Stimulated activated naive CD8-positive, alpha-beta T cell treated with anti-CD3 and anti-CD28 coated beads, Interleukin-15, amount 100 ng/mL, for 72 hours (primary cell): ENCODE results near the gene RTL5.

Source experiments
- ATAC-seq: fragments of 150-1000 bp; cut with Tn5 transposase; 2 replicates; pipeline ENCODE4 v1.10.0; 2021; ENCODE audit warnings: mild to moderate bottlenecking, moderate library complexity
- DNase-seq, 2 donors: peaks; one replicate each; pipeline ENCODE4 v3.0.0; 2021 to 2022
- H3K27ac Mint-ChIP-seq, 2 donors: one replicate each; pipeline ENCODE4 v1.8.0; 2022; ENCODE audit warnings: mild to moderate bottlenecking in 2 of 2, mixed read lengths in 2 of 2, moderate library complexity in 2 of 2
- H3K27me3 Mint-ChIP-seq: one replicate; pipeline ENCODE4 v1.8.0; 2022; ENCODE audit warnings: mixed read lengths
- H3K4me1 Mint-ChIP-seq: one replicate; pipeline ENCODE4 v1.8.0; 2022; ENCODE audit warnings: mild to moderate bottlenecking, mixed read lengths
- H3K4me3 Mint-ChIP-seq, 2 donors: one replicate each; pipeline ENCODE4 v1.8.0; 2022; ENCODE audit warnings: mild to moderate bottlenecking in 2 of 2, mixed read lengths in 2 of 2, moderate library complexity in 1 of 2
- H3K9me3 Mint-ChIP-seq, 2 donors: one replicate each; pipeline ENCODE4 v1.8.0; 2022; ENCODE audit warnings: mixed read lengths in 2 of 2

RTL5 gene

DNA sequence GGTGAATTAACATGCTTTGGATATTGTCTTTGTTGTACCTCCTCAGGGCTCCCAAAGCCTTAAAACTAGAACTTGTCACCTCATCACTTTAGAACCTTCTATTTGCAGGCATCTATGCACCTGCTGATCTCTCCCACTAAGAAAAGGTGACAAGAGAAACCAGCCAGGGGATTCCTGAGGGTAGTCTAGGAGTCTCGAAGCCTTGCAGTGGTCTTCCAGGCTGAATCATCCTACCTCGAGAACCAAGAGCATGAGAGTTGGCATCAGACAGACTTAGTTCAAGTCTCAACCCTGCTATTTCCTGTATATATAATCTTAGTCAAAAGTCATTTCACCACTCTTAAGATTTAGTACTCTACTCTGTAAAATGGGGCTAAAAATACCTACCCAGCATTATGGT lies 29.6 kb downstream of the RTL5 start:
- DNase-seq (no peak), ATAC-seq (no peak)
- Mint-ChIP-seq H3K27ac (no peak overlapping the region), H3K27me3 (peaks cover 56% of the 10 kb centered on the region), H3K4me3 (no peak overlapping the region), H3K4me1 (peaks cover 41% of the 10 kb centered on the region), H3K9me3 (no peaks in the 10 kb centered on the region)

DNA sequence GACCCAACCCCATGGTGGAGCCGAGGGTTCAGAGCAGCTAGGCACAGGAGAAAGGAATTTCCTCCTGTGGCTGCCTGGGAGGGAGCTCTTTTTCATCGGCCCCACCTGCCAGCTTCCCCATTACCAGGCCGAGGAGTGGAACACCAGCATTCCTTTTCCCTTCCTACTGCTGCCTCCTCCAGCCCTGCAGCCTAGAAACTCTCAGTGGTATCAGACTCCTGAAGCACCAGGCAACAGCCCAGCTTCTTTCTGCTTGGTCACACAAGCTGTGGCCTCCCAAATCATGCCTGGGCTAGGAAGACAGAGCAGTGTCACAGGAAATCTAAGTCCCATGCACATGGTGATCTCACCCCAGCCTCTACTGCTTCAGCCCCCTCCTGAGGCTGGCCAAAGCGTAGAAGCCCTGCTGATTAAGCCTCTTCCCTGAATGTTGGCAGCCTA lies 30.1 kb downstream of the RTL5 start:
- ATAC-seq (no peak), DNase-seq (no peak)
- H3K4me3 Mint-ChIP-seq: no peak overlapping the region
- H3K9me3 Mint-ChIP-seq: no peaks in the 10 kb centered on the region
- peaks cover 41% of the 10 kb centered on the region for H3K4me1 Mint-ChIP-seq
- H3K27ac Mint-ChIP-seq: no peak overlapping the region
- peaks cover 60% of the 10 kb centered on the region for H3K27me3 Mint-ChIP-seq

DNA sequence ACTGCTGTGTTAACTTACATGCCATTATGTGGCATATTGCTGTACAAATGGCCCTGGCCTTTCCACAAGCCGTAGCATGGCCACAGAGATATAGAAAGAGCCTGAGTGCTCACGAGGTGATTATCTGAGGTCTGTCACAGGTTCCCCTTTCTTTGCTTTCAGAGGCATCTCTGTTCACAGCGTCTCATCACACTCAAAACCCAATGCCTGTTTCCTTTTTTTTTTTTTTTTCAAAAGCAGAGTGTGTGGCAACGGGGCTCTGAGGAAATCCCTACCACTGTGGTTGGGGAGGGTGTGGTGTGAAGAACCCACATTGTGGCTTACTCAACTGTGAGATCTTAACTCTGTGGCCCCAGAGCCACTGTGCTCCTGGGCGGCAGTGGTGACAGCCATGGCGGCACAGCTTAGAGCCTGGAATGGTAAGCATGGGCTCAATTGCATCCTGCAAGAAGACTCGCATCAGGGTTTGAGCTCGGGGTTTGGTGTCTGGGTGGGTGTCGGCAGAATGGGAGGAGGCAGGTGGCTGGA lies 30.8 kb downstream of the RTL5 start:
- H3K4me1 Mint-ChIP-seq: peaks cover 41% of the 10 kb centered on the region
- DNase-seq: peak; percentile 63 to 81

DNA sequence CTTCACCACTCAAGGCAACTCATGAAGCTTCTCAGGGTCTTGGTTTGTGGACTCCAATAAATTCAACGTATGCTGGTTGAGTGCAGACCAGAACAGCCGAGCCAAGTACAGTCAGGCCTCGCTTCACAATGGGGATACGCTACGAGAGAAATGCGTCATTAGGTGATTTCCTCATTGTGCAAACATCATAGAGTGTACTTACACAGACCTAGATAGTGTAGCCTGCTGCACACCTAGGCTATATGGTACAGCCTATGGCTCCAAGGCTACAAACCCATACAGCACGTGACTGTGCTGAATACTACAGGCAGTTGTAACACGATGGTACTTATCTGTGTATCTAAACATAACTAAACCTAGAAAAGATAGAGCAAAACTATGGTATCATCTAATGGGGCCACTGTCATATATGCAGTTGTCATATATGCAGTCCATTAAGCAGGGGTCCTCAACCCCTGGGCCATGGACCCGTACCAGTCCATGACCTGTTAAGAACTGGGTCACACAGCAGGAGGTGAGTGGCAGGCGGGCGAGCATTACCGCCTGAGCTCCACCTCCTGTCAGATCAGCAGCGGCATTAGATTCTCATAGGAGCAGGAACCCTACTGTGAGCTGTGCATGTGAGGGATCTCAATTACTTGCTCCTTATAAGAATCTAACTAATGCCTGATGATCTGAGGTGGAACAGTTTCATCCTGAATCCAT lies 31.5 kb downstream of the RTL5 start:
- no peak overlapping the region for H3K27ac Mint-ChIP-seq
- H3K27me3 Mint-ChIP-seq: peaks cover 64% of the 10 kb centered on the region
- peaks cover 35% of the 10 kb centered on the region for H3K4me1 Mint-ChIP-seq
- H3K9me3 Mint-ChIP-seq: no peaks in the 10 kb centered on the region
- no peak overlapping the region for H3K4me3 Mint-ChIP-seq
- DNase-seq (no peak), ATAC-seq (no peak)

More for the DNA sequence above, 30.8 kb downstream of the RTL5 start:
- ATAC-seq: peak; percentile 93
- H3K4me3 Mint-ChIP-seq: peak overlapping the region in 1 of 2 donors; percentile 31
- H3K27ac Mint-ChIP-seq: no peak overlapping the region
- H3K9me3 Mint-ChIP-seq: no peaks in the 10 kb centered on the region
- H3K27me3 Mint-ChIP-seq: peaks cover 64% of the 10 kb centered on the region

DNA sequence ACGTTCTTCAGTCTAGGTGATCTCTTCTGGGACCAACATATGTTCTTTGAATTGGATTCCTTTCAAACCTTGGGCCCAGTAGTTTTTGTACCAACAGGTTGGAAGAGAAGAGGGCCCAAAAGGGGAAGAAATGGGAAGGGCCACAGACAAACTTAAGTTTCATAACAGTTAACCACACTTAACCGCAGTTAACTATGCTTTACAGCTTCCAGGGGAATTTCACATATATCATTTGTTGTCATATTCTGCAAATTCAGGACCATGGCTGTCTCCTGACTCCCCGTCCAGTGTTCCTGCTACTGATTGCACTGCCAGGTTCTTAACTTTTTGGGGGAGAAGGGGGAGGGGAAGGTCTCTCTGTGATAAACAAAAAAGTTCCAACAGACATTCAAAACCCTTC lies 34.6 kb downstream of the RTL5 start:
- H3K9me3 Mint-ChIP-seq: no peaks in the 10 kb centered on the region
- H3K4me1 Mint-ChIP-seq: peaks cover 23% of the 10 kb centered on the region
- H3K27ac Mint-ChIP-seq: no peak overlapping the region
- ATAC-seq: no peak
- H3K4me3 Mint-ChIP-seq: no peak overlapping the region
- H3K27me3 Mint-ChIP-seq: peaks cover 45% of the 10 kb centered on the region
- no peak for DNase-seq

DNA sequence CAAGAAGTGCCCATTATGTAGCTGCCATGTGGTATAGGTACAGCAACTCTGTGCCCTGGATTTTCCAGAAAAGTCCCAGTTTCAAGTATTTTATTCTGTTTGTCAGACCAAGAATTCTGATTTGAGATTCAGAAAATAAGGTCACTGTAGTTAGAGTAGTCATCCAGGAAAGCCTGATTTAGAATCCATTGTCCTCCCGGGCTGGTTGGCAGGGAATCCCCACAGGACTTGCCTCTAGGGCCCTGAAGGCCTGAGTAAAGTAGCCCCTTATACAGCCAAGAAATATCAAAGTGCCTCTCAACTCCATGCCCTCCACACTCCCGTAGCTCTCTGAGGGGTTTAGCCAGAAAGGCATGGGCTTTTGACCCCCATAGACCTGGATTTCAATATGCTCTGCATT lies 36.3 kb downstream of the RTL5 start:
- H3K4me1 Mint-ChIP-seq: peaks cover 5% of the 10 kb centered on the region
- DNase-seq (no peak), ATAC-seq (no peak)
- no peaks in the 10 kb centered on the region for H3K9me3 Mint-ChIP-seq
- H3K27ac Mint-ChIP-seq: no peak overlapping the region
- H3K4me3 Mint-ChIP-seq: no peak overlapping the region
- peaks cover 31% of the 10 kb centered on the region for H3K27me3 Mint-ChIP-seq

DNA sequence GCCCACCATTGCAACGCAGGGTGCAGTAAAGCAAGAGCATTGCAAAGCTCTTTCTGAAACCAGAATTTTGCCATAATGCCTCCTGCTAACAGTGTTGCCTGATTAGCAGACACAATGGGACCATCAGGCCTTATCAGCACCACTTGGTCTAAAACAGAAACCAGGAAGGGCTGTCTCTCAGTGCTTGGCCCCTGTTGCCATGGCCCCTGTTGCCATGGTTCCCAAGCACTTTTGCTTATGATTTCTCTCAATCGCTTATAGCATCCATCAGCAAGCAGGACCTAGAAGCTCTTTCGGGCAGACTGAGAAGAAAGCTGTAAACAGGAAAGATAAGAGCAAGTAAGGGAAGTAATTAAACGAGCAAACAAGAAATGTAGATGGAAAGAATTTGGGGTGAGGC lies 36.8 kb downstream of the RTL5 start:
- Mint-ChIP-seq H3K27ac (peak overlapping the region in 1 of 2 donors; percentile 78), H3K27me3 (peaks cover 31% of the 10 kb centered on the region), H3K9me3 (no peaks in the 10 kb centered on the region), H3K4me3 (no peak overlapping the region), H3K4me1 (peaks cover under 1% of the 10 kb centered on the region)
- peak; percentile 60 for ATAC-seq
- DNase-seq: no peak

DNA sequence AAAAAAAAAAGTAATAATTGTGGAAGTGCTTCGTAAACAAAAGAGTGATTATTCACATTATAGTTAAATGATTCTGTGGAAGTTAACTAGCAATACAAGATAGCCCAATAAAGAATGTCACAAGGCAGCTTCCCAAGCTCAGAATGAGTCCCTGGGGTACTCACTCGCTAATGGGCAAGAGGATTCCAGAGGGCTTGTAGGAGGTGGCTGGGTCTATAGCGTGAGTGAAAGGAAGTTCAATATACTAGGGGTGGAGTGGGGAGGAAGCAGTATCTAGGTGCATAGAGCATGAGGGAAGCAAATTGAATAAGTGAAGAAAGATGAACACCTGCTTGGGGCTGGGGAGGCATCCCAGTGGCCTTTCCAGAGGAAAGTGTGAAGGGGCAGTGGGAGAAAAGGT lies 42.5 kb downstream of the RTL5 start:
- no peak for DNase-seq
- no peaks in the 10 kb centered on the region for H3K9me3 Mint-ChIP-seq
- no peak overlapping the region for H3K4me3 Mint-ChIP-seq
- H3K27ac Mint-ChIP-seq: no peak overlapping the region
- no peaks in the 10 kb centered on the region for H3K4me1 Mint-ChIP-seq
- H3K27me3 Mint-ChIP-seq: peaks cover 32% of the 10 kb centered on the region
- ATAC-seq: no peak

DNA sequence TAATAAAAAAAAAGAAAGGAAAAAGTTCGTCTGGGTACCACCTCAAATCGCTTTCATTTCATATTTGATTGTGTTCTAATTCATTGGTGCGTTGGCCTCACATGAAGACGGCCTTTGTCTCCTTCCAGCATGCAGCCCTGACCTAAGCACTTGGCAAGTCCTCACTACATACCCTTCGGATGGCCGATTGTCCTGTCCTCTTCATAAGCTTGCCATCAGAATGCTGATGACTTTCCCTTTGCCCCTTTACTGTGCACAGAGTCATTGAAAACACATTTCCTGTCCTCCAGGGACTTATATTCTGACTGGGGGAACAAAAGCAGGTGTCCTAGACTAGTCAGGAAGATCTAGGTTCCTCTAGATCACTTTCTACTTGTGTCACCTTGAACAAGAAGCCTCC lies 43.0 kb downstream of the RTL5 start:
- Mint-ChIP-seq H3K27me3 (peaks cover 35% of the 10 kb centered on the region), H3K4me3 (no peak overlapping the region), H3K4me1 (no peaks in the 10 kb centered on the region), H3K27ac (no peak overlapping the region), H3K9me3 (no peaks in the 10 kb centered on the region)
- DNase-seq (no peak), ATAC-seq (no peak)

DNA sequence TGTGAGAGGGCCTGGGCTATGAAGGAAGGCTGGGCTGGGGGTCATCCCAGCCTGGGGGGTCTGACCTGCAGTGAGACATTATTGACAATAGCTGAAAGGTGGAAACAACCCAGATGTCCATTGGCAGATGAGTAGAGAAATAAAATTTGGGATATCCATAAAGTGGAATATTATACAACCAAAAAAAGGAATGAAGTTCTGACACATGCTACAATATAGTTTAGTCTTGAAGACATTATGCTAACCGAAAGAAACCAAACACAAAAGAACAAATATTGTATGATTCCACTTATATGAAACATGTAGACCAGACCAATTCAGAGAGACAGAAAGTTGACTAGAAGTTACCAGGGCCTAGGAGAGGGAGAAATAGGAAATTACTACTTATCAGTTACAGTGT lies 44.7 kb downstream of the RTL5 start:
- H3K9me3 Mint-ChIP-seq: no peaks in the 10 kb centered on the region
- no peak for ATAC-seq
- H3K4me1 Mint-ChIP-seq: no peaks in the 10 kb centered on the region
- peaks cover 31% of the 10 kb centered on the region for H3K27me3 Mint-ChIP-seq
- H3K4me3 Mint-ChIP-seq: no peak overlapping the region
- no peak for DNase-seq
- H3K27ac Mint-ChIP-seq: no peak overlapping the region

DNA sequence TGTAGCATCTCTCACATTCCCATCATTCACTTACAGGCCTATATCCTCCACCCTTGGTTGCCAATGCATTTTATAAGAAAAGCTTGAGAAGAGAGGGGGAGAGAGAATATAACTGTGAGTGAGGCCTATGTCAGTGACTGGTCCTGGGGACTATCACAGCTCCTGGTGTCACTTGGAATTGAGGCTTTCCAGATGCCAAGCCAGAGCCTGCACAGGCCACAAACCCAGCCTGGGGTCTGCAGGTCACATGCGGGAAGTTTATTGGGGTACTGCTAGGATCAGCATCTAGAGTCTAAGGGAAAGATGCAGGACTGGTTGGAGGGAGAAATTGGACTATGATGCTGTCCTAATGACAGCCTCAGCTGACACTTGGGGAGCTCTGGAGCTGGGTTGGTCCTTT lies 47.6 kb downstream of the RTL5 start:
- H3K4me1 Mint-ChIP-seq: no peaks in the 10 kb centered on the region
- H3K27ac Mint-ChIP-seq: no peak overlapping the region
- peaks cover 49% of the 10 kb centered on the region for H3K27me3 Mint-ChIP-seq
- H3K9me3 Mint-ChIP-seq: no peaks in the 10 kb centered on the region
- no peak overlapping the region for H3K4me3 Mint-ChIP-seq
- ATAC-seq: no peak
- no peak for DNase-seq

DNA sequence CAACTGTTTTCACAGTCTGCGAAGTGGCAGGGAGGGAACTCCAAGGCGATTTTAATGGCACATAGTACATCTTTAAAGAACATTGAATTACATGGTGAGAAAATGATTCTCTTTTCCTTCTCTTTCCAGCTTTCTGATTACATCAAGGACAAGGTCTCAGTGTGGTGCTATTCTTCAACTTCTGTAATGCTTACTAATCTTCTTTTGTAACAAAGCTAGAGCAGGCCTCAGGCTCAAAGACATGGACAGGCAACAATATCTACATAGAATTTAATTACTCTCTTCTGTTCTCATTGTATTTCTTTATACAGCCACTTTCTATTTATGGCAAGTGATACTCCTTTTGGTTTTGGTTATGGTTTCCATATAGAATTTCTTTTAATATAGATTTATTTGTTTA lies 48.4 kb downstream of the RTL5 start:
- H3K27ac Mint-ChIP-seq: no peak overlapping the region
- ATAC-seq: no peak
- no peaks in the 10 kb centered on the region for H3K9me3 Mint-ChIP-seq
- H3K4me3 Mint-ChIP-seq: no peak overlapping the region
- H3K4me1 Mint-ChIP-seq: no peaks in the 10 kb centered on the region
- DNase-seq: no peak
- H3K27me3 Mint-ChIP-seq: peaks cover 52% of the 10 kb centered on the region

DNA sequence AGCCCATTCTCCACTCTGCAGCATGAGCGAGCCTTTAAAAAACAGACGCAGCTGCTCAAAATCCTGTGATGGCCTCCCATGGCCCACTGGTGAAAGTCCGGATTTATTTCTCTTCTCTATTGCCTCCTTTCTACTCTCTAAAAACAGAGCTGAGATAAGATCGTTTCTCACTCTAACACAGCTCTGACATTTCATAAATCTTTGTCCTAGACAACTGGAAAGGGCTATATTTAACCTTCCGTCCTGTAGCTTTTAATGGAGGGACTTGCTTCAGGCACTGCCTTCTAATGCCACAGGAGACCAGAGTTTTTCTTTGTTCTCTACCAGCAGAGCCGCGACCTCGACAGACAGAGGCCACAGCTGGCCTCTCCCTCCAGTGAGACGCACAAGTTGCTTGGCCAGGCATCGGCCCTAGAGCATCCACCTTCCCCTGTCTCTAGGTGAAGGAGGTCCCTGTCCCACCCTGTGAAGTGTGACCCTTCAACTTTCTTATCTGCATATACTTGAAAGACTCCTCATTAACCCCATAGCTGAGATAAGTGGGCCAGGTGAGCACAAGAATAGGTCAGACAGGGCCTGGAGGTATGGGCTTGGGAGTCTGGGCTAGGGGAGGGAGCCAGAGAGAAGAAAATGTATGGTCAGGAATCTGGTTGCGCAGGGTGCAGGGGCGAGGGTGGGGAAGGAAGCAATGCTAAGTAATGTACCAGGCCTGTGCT lies 50.0 kb downstream of the RTL5 start:
- H3K4me3 Mint-ChIP-seq: no peak overlapping the region
- no peaks in the 10 kb centered on the region for H3K9me3 Mint-ChIP-seq
- peaks cover 55% of the 10 kb centered on the region for H3K27me3 Mint-ChIP-seq
- ATAC-seq (no peak), DNase-seq (no peak)
- no peak overlapping the region for H3K27ac Mint-ChIP-seq
- no peaks in the 10 kb centered on the region for H3K4me1 Mint-ChIP-seq

DNA sequence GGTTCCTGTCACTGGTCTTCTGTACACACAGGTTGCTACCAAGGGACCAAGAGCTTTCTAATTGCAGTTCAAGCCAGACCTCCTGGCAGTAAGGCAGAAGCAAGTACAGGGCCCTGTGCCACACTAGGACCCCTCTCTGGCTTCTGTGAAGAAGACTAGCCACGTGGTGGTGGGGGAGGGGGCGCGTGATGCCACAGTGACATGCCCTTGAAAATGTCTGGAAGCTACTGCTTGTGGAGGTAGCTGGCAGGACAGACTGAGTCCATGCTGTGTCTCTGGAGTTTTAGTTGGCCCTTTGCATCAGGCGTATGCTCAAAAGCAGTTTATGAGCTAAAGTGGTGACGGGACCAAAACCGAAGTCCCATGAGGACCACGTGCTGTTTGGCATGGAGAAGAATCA lies 50.9 kb downstream of the RTL5 start:
- H3K4me3 Mint-ChIP-seq: no peak overlapping the region
- peaks cover 51% of the 10 kb centered on the region for H3K27me3 Mint-ChIP-seq

DNA sequence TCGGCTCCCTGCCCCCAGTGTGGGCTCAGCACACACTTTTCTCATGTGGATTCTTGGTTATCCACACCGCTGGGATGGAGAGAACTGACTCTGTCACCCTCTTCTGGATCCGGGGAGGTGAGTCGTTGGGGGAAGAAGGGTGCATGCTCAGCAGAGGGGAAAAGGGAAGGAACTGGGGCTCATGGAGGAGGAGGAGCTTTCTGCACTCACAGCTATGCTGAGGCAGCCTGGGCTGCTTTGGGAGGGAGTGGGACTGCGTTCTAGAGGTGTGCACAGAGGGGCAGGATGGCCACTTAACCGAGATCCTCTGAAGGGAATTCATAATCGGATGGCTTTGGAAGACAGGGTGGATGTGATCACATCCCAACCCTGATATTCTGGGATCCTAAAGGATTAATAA lies 51.6 kb downstream of the RTL5 start:
- Mint-ChIP-seq H3K27me3 (peaks cover 44% of the 10 kb centered on the region), H3K27ac (no peak overlapping the region), H3K9me3 (no peaks in the 10 kb centered on the region), H3K4me1 (no peaks in the 10 kb centered on the region), H3K4me3 (no peak overlapping the region)
- DNase-seq (no peak), ATAC-seq (no peak)

More for the DNA sequence above, 50.9 kb downstream of the RTL5 start:
- H3K4me1 Mint-ChIP-seq: no peaks in the 10 kb centered on the region
- DNase-seq: no peak
- H3K27ac Mint-ChIP-seq: peak overlapping the region in 1 of 2 donors; percentile 13
- H3K9me3 Mint-ChIP-seq: no peaks in the 10 kb centered on the region
- ATAC-seq: no peak

DNA sequence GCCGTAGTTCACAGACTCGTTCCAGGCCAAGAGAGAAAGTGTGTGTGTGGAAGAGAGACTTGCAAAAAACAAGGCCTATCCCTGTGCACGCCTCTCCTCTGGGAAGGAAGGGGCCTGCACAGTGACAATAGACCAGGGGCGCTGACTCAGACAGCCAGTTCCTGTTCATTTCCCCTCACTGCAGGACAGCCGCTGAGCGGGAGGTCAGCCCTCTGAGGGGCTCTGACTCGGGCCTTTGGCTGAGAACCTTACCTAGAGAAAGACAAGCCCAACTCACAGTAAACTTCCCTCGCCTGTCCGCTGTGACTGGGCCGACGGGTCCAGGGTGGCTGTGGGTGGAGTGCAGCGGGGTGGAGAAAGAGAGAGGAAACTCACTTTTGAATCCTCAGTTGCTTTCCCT lies 52.1 kb downstream of the RTL5 start:
- ATAC-seq: no peak
- Mint-ChIP-seq H3K27ac (no peak overlapping the region), H3K9me3 (no peaks in the 10 kb centered on the region), H3K4me3 (no peak overlapping the region), H3K27me3 (peaks cover 42% of the 10 kb centered on the region), H3K4me1 (no peaks in the 10 kb centered on the region)
- DNase-seq: no peak
